GM12878 (cell line): ENCODE measurements around the gene CHDH. TPM values are rescaled to one million over a fixed set of nuclear protein-coding genes. Genes with fewer than 3 reads are reported as not detected.
A peak's percentile ranks its signal among the peaks of the same experiment; 100 is the strongest.

Source experiments
- ATF2 ChIP-seq: IDR thresholded peaks from 2 replicates; pipeline ENCODE4 v1.6.1; 2012; ENCODE audit warnings: low read length, inconsistent platforms
- BCL3 ChIP-seq: IDR thresholded peaks from 2 replicates; pipeline ENCODE4 v1.6.1; 2011; ENCODE audit warnings: borderline replicate concordance, low read depth, mild to moderate bottlenecking, moderate library complexity, low read length; ENCODE audit not compliant: insufficient read depth, poor library complexity, severe bottlenecking
- E2F4 ChIP-seq: IDR thresholded peaks from 2 replicates; pipeline ENCODE4 v1.6.1; 2012; ENCODE audit warnings: low read depth, low read length, improper control_type of control experiment
- EED ChIP-seq: sonication (generic); IDR thresholded peaks from 2 replicates; pipeline ENCODE4 v1.6.1; 2016; ENCODE audit warnings: antibody characterized with exemption, low read depth
- EGR1 ChIP-seq, 2 experiments: IDR thresholded peaks; 1 replicate in 1 of 2; 2 replicates in 1 of 2; pipeline ENCODE4 v1.6.1; 2011 to 2012; ENCODE audit warnings: low read depth in 2 of 2, low read length in 2 of 2, borderline replicate concordance in 1 of 2, mild to moderate bottlenecking in 1 of 2, moderate library complexity in 1 of 2
- KLF5 ChIP-seq: fragments of 450-650 bp; IDR thresholded peaks from 2 replicates; pipeline ENCODE4 v1.6.1; 2014; ENCODE audit warnings: mild to moderate bottlenecking; ENCODE audit not compliant: partially characterized antibody
- MEF2A ChIP-seq: IDR thresholded peaks from 2 replicates; pipeline ENCODE4 v1.6.1; 2011; ENCODE audit warnings: low read depth, mild to moderate bottlenecking, low read length, moderate library complexity; ENCODE audit not compliant: insufficient read depth
- MTA2 ChIP-seq: fragments of 450-650 bp; IDR thresholded peaks from 2 replicates; pipeline ENCODE4 v1.6.1; 2016; ENCODE audit warnings: low read depth, mild to moderate bottlenecking, moderate library complexity
- MXI1 ChIP-seq: fragments of 150-350 bp; IDR thresholded peaks from 2 replicates; pipeline ENCODE4 v1.6.1; 2011; ENCODE audit warnings: low read depth, mild to moderate bottlenecking, inconsistent platforms, low read length, improper control_type of control experiment
- NBN ChIP-seq: fragments of 450-650 bp; IDR thresholded peaks from 2 replicates; pipeline ENCODE4 v1.6.1; 2016
- PKNOX1 ChIP-seq: fragments of 450-650 bp; IDR thresholded peaks from 2 replicates; pipeline ENCODE4 v1.6.1; 2016; ENCODE audit warnings: mild to moderate bottlenecking
- RELB ChIP-seq: fragments of 450-650 bp; IDR thresholded peaks from 2 replicates; pipeline ENCODE4 v1.6.1; 2017; ENCODE audit warnings: low read depth, mild to moderate bottlenecking, moderate library complexity
- USF1 ChIP-seq: IDR thresholded peaks from 2 replicates; pipeline ENCODE4 v1.6.1; 2011; ENCODE audit warnings: borderline replicate concordance, low read depth, mild to moderate bottlenecking, moderate library complexity, mixed read lengths, low read length; ENCODE audit not compliant: insufficient read depth; ENCODE audit errors: extremely low read length
- YY1 ChIP-seq: IDR thresholded peaks from 2 replicates; pipeline ENCODE4 v1.6.1; 2011; ENCODE audit warnings: low read depth, mild to moderate bottlenecking, low read length
- ZBTB11 ChIP-seq: fragments of 450-650 bp; formaldehyde crosslinking; IDR thresholded peaks from 2 replicates; pipeline ENCODE4 v1.5.0; 2022; ENCODE audit warnings: mild to moderate bottlenecking, missing genetic modification characterization
- ZNF207 ChIP-seq: fragments of 450-650 bp; IDR thresholded peaks from 2 replicates; pipeline ENCODE4 v1.6.1; 2014; ENCODE audit warnings: antibody characterized with exemption, mild to moderate bottlenecking, borderline replicate concordance
- polyA plus RNA-seq, 11 experiments: library from polyadenylated mRNA; depleted of rRNA in 4 of 11; unstranded in 6 of 11; stranded (reverse) in 5 of 11; fragments of >200 nt; fragmentation: Nextera tagmentation in 4 of 11; fragmentation: Illumina TruSeq in 1 of 11; extraction: Ambion mirVana in 4 of 11; extraction: Trizol in 1 of 11; gene quantifications; 1 replicate in 1 of 11; 2 replicates in 10 of 11; pipeline versions ENCODE4 v1.2.1 to v1.2.3, GENCODE V29; 2011 to 2016; ENCODE audit warnings: inconsistent platforms in 2 of 11, missing spikeins in 2 of 11, low read depth in 1 of 11
- total RNA-seq, 4 experiments: library from RNA; depleted of rRNA in 3 of 4; stranded (reverse); fragments of >200 nt in 3 of 4; fragmentation: Illumina TruSeq in 1 of 4; extraction: Trizol in 1 of 4; gene quantifications; 2 replicates each; pipeline versions ENCODE4 v1.2.1 to v1.2.3, GENCODE V29; 2013 to 2021

The CHDH gene
- total and polyA plus RNA-seq, 10 of the 15 experiments (the other 5 are each of a cell fraction or from before 2014, with no cell fraction given), result 0.95 to 8.3 (median 2.9) TPM

GRCh38 chr3:53890726-53891475 is 44.7 kb upstream of the CHDH start (continued):
- TF ChIP-seq RELB, result no peak
- no peak for TF ChIP-seq KLF5
- no peak for TF ChIP-seq MXI1
- TF ChIP-seq ATF2, result no peak
- TF ChIP-seq EGR1 (IDR thresholded peaks at IDR 0.05; ENCODE audit: borderline replicate concordance in 1 of 2, low read depth in 2 of 2, low read length in 2 of 2), result no peak
- peak; percentile 12; the same call in 1 of the 2 replicates for TF ChIP-seq MTA2
- TF ChIP-seq E2F4, result no peak
- no peak for TF ChIP-seq BCL3
- TF ChIP-seq MEF2A, result no peak
- no peak for TF ChIP-seq PKNOX1
- no peak for TF ChIP-seq ZNF207
- no peak for TF ChIP-seq EED
- no peak for TF ChIP-seq NBN
- TF ChIP-seq USF1, result no peak
- TF ChIP-seq YY1, result no peak
- no peak for TF ChIP-seq ZBTB11 (CRISPR knock-in tag)
